Bronchial epithelial cell (primary cell): ENCODE results near the gene HIVEP3. TPM values are rescaled to one million over a fixed set of nuclear protein-coding genes. Genes with fewer than 3 reads are reported as not detected.

Source experiments
- DNase-seq: peaks from one replicate; pipeline ENCODE4 v3.0.0-alpha.2; 2010; ENCODE audit warnings: low read depth
- FAIRE-seq: peaks from 2 replicates; lab custom pipeline; 2011; peaks lifted over from hg19 to GRCh38; lab: Jason Lieb, UNC
- H3K27me3 ChIP-seq: 2 replicates; pipeline ENCODE4 v1.5.1; 2011; ENCODE audit warnings: low read length; ENCODE audit not compliant: control insufficient read depth, insufficient read depth
- H3K36me3 ChIP-seq: 2 replicates; pipeline ENCODE4 v1.5.1; 2011; ENCODE audit warnings: low read length; ENCODE audit not compliant: control insufficient read depth, insufficient read depth
- H3K4me3 ChIP-seq: 2 replicates; pipeline ENCODE4 v1.5.1; 2011; ENCODE audit warnings: mild to moderate bottlenecking, low read depth, low read length, control low read depth
- total RNA-seq: library from RNA; depleted of rRNA; stranded (reverse); fragments of >200 nt; gene quantifications from 2 replicates; pipeline ENCODE4 v1.2.1, GENCODE V29; 2014
- TF ChIP-seq, protein P1 (sequence below): IDR thresholded peaks from 2 replicates; pipeline ENCODE4 v1.5.1; 2011; ENCODE audit warnings: mild to moderate bottlenecking, moderate library complexity, low read length, control low read depth, inconsistent platforms; ENCODE audit not compliant: insufficient read depth, severe bottlenecking

Gene HIVEP3
- total RNA-seq, 1 donor from 2014 or later: under 0.01 TPM

GRCh38 chr1:41467673-41468072, 451.0 kb downstream of the HIVEP3 start:
- TF ChIP-seq, protein P1, sequence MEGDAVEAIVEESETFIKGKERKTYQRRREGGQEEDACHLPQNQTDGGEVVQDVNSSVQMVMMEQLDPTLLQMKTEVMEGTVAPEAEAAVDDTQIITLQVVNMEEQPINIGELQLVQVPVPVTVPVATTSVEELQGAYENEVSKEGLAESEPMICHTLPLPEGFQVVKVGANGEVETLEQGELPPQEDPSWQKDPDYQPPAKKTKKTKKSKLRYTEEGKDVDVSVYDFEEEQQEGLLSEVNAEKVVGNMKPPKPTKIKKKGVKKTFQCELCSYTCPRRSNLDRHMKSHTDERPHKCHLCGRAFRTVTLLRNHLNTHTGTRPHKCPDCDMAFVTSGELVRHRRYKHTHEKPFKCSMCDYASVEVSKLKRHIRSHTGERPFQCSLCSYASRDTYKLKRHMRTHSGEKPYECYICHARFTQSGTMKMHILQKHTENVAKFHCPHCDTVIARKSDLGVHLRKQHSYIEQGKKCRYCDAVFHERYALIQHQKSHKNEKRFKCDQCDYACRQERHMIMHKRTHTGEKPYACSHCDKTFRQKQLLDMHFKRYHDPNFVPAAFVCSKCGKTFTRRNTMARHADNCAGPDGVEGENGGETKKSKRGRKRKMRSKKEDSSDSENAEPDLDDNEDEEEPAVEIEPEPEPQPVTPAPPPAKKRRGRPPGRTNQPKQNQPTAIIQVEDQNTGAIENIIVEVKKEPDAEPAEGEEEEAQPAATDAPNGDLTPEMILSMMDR: no peak
- no peaks in the 10 kb centered on the region for H3K27me3 ChIP-seq
- no peak for DNase-seq
- no peaks in the 10 kb centered on the region for H3K36me3 ChIP-seq
- H3K4me3 ChIP-seq: no peak overlapping the region
- no peak for FAIRE-seq

GRCh38 chr1:41466146-41466545, 452.6 kb downstream of the HIVEP3 start:
- no peak for FAIRE-seq
- DNase-seq: no peak
- no peaks in the 10 kb centered on the region for H3K36me3 ChIP-seq
- TF ChIP-seq, protein P1: no peak
- no peaks in the 10 kb centered on the region for H3K27me3 ChIP-seq
- H3K4me3 ChIP-seq: no peak overlapping the region

DNA sequence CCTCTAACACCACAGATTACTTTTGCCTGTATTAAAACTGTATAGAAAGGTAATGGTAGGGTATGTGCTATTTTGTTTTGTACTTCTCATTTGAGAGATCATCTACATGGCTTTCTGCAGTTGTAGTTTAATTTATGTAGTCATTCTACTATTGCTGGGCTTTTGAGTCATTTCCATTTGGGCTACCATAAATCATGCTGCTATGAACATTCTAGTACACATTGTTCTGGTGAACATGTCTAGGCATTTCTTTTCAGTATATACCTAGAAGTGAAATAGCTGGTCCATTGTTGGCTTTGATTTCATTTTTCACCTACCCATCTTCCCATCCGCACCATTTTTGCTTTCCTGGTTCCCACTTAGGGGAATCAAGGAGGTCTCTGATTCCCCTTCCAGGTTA, 453.0 kb downstream of the HIVEP3 start:
- Histone ChIP-seq H3K27me3 (no peaks in the 10 kb centered on the region), H3K36me3 (no peaks in the 10 kb centered on the region), H3K4me3 (no peak overlapping the region)
- FAIRE-seq: no peak
- TF ChIP-seq, protein P1: no peak
- peak; percentile 67 for DNase-seq

- H3K27me3 ChIP-seq: no peaks in the 10 kb centered on the region
- no peak for FAIRE-seq
- TF ChIP-seq, protein P1: no peak
- no peak overlapping the region for H3K4me3 ChIP-seq
- H3K36me3 ChIP-seq: no peaks in the 10 kb centered on the region
- no peak for DNase-seq
Measured at GRCh38 chr1:41464885-41465284, 453.8 kb downstream of the HIVEP3 start.

DNA sequence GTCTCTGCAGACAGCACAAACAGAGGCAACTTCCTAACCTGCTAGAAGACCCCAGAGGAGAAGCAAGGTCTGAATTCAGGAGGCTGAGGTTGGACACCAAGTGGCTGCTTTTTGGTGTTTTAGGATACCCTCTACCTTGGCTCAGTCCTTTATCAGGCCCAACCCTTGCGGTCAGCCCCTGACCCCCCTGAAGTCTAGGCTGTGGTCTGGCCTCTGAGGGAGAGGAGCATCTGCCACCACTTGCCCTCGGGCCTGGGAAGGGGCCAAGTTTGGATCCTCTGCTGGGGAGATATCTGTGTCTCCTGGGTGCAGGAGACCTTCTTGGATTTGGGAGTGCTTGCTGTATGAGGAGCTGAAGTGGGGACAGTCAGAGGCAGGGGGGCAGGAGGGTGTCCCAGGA, 455.2 kb downstream of the HIVEP3 start:
- DNase-seq: no peak
- peaks cover 5% of the 10 kb centered on the region for H3K27me3 ChIP-seq
- TF ChIP-seq, protein P1: no peak
- FAIRE-seq: no peak
- no peaks in the 10 kb centered on the region for H3K36me3 ChIP-seq
- H3K4me3 ChIP-seq: no peak overlapping the region

DNA sequence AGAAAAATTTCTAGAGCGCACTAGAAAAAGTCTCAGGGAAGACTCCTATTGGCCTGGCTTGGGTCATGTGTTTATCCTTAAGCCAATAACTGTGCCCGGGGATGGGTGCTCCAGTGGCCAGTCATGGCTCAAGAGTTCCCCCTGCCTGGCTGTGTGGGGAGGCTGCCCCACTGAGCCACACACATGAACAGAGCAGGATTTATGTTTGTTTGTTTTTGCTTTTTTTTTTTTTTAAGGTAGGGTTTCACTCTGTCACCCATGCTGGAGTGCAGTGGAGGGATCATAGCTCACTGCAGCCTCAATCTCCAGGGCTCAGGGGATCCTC, 456.1 kb downstream of the HIVEP3 start:
- FAIRE-seq: no peak
- Histone ChIP-seq H3K27me3 (peaks cover 6% of the 10 kb centered on the region), H3K36me3 (no peaks in the 10 kb centered on the region), H3K4me3 (no peak overlapping the region)
- TF ChIP-seq, protein P1: no peak
- DNase-seq: no peak
